Smooth muscle cell (in vitro differentiated cells): ENCODE data around the gene RXRA. TPM values are rescaled to one million over a fixed set of nuclear protein-coding genes. Genes with fewer than 3 reads are reported as not detected.

Experiments
- DNase-seq: peaks from one replicate; lab custom pipeline; 2025; ENCODE audit not compliant: unreplicated experiment; lab: John Stamatoyannopoulos, UW
- H2AFZ ChIP-seq: fragments of 200-600 bp; sonication (generic); 2 replicates; pipeline ENCODE4 v1.6.0; 2016; ENCODE audit warnings: antibody characterized with exemption, low read depth, mild to moderate bottlenecking
- H3F3A ChIP-seq: fragments of 200-600 bp; sonication (generic); 2 replicates; pipeline ENCODE4 v1.6.0; 2017; ENCODE audit warnings: antibody characterized with exemption, low read depth
- H3K27ac ChIP-seq: fragments of 200-600 bp; sonication (generic); 2 replicates; pipeline ENCODE4 v1.5.1; 2016; ENCODE audit warnings: low read depth, mild to moderate bottlenecking
- H3K27me3 ChIP-seq: fragments of 200-600 bp; sonication (generic); 2 replicates; pipeline ENCODE4 v1.6.1; 2016; ENCODE audit warnings: low read depth, mild to moderate bottlenecking
- H3K36me3 ChIP-seq: fragments of 200-600 bp; sonication (generic); 2 replicates; pipeline ENCODE4 v1.5.1; 2016; ENCODE audit warnings: low read depth
- H3K4me1 ChIP-seq: fragments of 200-600 bp; sonication (generic); 2 replicates; pipeline ENCODE4 v1.5.1; 2016; ENCODE audit warnings: low read depth
- H3K4me2 ChIP-seq: fragments of 200-600 bp; sonication (generic); 2 replicates; pipeline ENCODE4 v1.6.0; 2016; ENCODE audit warnings: mild to moderate bottlenecking
- H3K4me3 ChIP-seq: fragments of 200-600 bp; sonication (generic); 2 replicates; pipeline ENCODE4 v1.5.1; 2016; ENCODE audit warnings: mild to moderate bottlenecking
- H3K79me2 ChIP-seq: fragments of 200-600 bp; sonication (generic); 2 replicates; pipeline ENCODE4 v1.6.0; 2016; ENCODE audit warnings: low read depth, mild to moderate bottlenecking
- H3K9ac ChIP-seq: fragments of 200-600 bp; sonication (generic); 2 replicates; pipeline ENCODE4 v1.6.0; 2016; ENCODE audit warnings: low read depth
- H3K9me3 ChIP-seq: fragments of 200-600 bp; sonication (generic); replicated peaks from 2 replicates; pipeline ENCODE4 v1.5.1; 2016; ENCODE audit warnings: low read depth
- H4K20me1 ChIP-seq: fragments of 200-600 bp; sonication (generic); 2 replicates; pipeline ENCODE4 v1.6.0; 2016; ENCODE audit warnings: low read depth
- WGBS: methylation state at CpG from one replicate; pipeline ENCODE4 v1.1.7; 2016; ENCODE audit warnings: low lambda C conversion rate; 5-methylcytosine and 5-hydroxymethylcytosine counted together
- polyA plus RNA-seq: library from polyadenylated mRNA; unstranded; fragments of >200 nt; fragmentation: Nextera tagmentation; extraction: Ambion mirVana; gene quantifications from 2 replicates; pipeline ENCODE4 v1.2.1, GENCODE V29; 2016
- total RNA-seq: library from RNA; depleted of rRNA; stranded (reverse); fragments of >200 nt; gene quantifications from 2 replicates; pipeline ENCODE4 v1.2.3, GENCODE V29; 2014
- TF ChIP-seq, protein P1 (sequence below): fragments of 200-600 bp; sonication (generic); IDR thresholded peaks from 2 replicates; pipeline ENCODE4 v1.5.1; 2017; ENCODE audit warnings: borderline replicate concordance, mild to moderate bottlenecking, antibody characterized with exemption; ENCODE audit not compliant: insufficient read depth, poor library complexity, severe bottlenecking

RXRA gene
- total and polyA plus RNA-seq, 2 experiments from 2014 or later, result 8.9 to 23.1 TPM

DNA sequence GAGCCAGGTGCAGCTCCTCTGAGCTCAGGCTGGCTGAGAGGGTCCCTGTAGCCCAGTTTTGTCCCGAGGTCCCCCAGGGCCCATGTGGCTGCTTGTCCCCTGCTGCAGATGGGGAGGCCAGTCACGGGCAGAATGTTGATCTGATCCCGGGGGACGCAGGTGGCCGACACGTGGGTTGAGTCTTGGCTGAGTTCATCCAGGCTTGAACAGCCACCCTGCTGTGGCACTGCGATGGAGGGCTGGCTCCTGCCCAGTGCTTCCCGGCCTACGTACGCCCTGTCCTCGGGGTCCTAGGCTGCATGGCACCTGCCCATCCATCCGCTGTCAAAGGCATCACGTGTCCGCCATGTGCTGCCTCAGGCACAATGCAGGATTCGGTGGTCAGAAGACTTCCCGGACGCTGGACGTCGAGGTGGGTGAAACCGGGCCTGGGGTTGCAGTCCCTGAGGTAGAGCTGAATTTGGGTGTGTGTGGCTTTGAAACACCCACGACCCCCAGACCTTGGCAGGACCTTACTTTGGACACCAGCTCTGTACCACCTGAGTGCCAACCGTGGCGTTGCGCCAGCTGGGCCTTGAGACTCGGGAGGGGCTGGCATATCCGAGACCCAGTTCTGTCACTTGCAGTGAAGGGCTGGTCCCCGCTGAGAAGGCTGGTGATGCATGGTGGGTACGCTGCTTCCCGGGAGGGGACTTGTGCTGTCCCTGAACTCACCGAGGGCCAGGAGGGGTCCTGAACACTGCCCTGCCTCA lies 22.3 kb downstream of the RXRA start:
- Histone ChIP-seq H3F3A (no peaks in the 10 kb centered on the region), H3K27ac (no peak overlapping the region), H3K9ac (no peak overlapping the region), H3K4me2 (no peak overlapping the region), H2AFZ (no peak overlapping the region), H3K9me3 (no peaks in the 10 kb centered on the region), H3K4me1 (no peaks in the 10 kb centered on the region), H3K79me2 (peaks cover 93% of the 10 kb centered on the region), H4K20me1 (peaks cover 100% of the 10 kb centered on the region), H3K27me3 (no peaks in the 10 kb centered on the region), H3K4me3 (no peak overlapping the region), H3K36me3 (no peaks in the 10 kb centered on the region)
- TF ChIP-seq, protein P1, sequence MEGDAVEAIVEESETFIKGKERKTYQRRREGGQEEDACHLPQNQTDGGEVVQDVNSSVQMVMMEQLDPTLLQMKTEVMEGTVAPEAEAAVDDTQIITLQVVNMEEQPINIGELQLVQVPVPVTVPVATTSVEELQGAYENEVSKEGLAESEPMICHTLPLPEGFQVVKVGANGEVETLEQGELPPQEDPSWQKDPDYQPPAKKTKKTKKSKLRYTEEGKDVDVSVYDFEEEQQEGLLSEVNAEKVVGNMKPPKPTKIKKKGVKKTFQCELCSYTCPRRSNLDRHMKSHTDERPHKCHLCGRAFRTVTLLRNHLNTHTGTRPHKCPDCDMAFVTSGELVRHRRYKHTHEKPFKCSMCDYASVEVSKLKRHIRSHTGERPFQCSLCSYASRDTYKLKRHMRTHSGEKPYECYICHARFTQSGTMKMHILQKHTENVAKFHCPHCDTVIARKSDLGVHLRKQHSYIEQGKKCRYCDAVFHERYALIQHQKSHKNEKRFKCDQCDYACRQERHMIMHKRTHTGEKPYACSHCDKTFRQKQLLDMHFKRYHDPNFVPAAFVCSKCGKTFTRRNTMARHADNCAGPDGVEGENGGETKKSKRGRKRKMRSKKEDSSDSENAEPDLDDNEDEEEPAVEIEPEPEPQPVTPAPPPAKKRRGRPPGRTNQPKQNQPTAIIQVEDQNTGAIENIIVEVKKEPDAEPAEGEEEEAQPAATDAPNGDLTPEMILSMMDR, result no peak
- 93% methylated on average over 30 of the region's 30 CpGs for WGBS
- no peak for DNase-seq

DNA sequence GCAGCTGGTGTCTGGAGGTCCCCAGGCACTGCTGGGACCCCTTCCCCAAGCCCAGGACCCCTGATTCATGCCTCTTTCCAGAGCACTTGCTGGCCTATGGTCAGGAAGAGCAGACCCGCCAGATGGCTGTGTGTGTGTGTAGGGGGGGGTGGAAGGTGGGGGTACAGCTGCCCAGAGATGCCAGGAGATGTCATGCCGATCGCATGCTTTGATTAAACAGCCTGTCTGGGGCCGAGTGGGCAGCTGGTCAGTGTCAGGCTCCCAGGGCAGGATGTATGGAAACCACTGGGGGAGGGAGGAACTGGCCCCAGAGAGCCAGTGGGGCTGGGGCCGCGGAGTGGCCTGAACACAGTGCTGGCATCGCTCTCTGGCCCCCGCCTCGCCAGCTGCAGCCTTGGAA lies 23.7 kb downstream of the RXRA start:
- WGBS, result 64% methylated on average over 9 of the region's 9 CpGs
- peaks cover 93% of the 10 kb centered on the region for H3K79me2 ChIP-seq

DNA sequence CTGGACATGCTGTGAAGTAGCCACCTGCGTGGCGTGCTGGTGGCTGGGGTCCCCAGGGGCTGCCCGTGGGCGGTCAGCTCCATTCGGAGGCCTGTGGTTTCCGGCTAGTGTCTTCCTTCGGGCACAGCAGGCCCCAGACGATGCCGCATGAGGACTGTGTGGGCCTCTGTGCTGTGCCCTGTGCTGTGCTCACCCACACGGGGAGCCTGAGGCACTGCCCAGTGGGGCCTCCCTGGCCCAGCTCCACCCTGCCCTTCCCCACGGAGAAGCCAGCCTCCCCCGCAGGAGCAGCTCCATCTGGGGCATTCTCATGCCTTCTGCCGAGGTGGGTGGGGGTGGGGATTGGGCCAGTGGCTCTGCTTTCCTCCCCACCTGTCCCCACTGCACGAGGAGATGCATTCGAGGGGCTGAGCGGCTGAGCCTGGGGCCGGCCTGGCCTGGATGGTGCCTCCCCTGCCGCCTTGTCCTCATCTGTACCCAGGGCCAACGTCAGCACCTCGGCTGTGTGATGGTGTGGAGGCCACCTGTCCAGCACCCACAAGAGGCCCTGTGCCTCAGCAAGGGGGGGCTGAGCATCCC lies 24.2 kb downstream of the RXRA start:
- H3K9ac ChIP-seq, result no peak overlapping the region
- TF ChIP-seq, protein P1, result no peak
- peak overlapping the region; percentile 44 for H3K4me2 ChIP-seq
- DNase-seq, result no peak
- no peak overlapping the region for H2AFZ ChIP-seq
- H3F3A ChIP-seq, result no peaks in the 10 kb centered on the region
- H3K27me3 ChIP-seq, result no peaks in the 10 kb centered on the region
- no peaks in the 10 kb centered on the region for H3K36me3 ChIP-seq
- H3K4me3 ChIP-seq, result no peak overlapping the region
- H3K4me1 ChIP-seq, result peaks cover 7% of the 10 kb centered on the region
- H4K20me1 ChIP-seq, result peaks cover 100% of the 10 kb centered on the region
- peaks cover 93% of the 10 kb centered on the region for H3K79me2 ChIP-seq
- no peak overlapping the region for H3K27ac ChIP-seq
- 78% methylated on average over 20 of the region's 20 CpGs for WGBS
- H3K9me3 ChIP-seq, result no peaks in the 10 kb centered on the region

More for the DNA sequence above, 23.7 kb downstream of the RXRA start:
- Histone ChIP-seq H3K27ac (no peak overlapping the region), H3K9ac (no peak overlapping the region), H3F3A (no peaks in the 10 kb centered on the region), H3K4me1 (peaks cover 3% of the 10 kb centered on the region), H3K36me3 (no peaks in the 10 kb centered on the region), H3K4me2 (peak overlapping the region; percentile 44), H4K20me1 (peaks cover 100% of the 10 kb centered on the region), H3K27me3 (no peaks in the 10 kb centered on the region), H3K9me3 (no peaks in the 10 kb centered on the region), H2AFZ (no peak overlapping the region), H3K4me3 (no peak overlapping the region)
- no peak for DNase-seq
- TF ChIP-seq, protein P1, result no peak
